MCF 10A (cell line): ENCODE measurements around the gene CORT. TPM values are rescaled to one million over a fixed set of nuclear protein-coding genes. Genes with fewer than 3 reads are reported as not detected.

Experiments
- BruUV-seq: library from RNA; stranded (reverse); fragments of 400-500 nt; replicated peaks from 2 replicates; lab custom pipeline; 2021; lab: Mats Ljungman, UMichigan
- CTCF ChIA-PET: fragments of 300-600 bp; sonication (Branson Sonifier 250); formaldehyde crosslinking; extraction: SDS; loops from one replicate; lab custom pipeline; 2021; ENCODE audit warnings: antibody characterized with exemption, inconsistent platforms; lab: Yijun Ruan, JAX
- POLR2A ChIA-PET: fragments of 300-600, 350-650 bp; sonication (Branson Sonifier 250); formaldehyde crosslinking; extraction: SDS; loops from one replicate; lab custom pipeline; 2020; ENCODE audit warnings: antibody characterized with exemption, inconsistent platforms; lab: Yijun Ruan, JAX
- DNase-seq: peaks from one replicate; pipeline ENCODE4 v3.0.0-alpha.2; 2018; ENCODE audit not compliant: unreplicated experiment
- H3K27ac Mint-ChIP-seq: one replicate; pipeline ENCODE4 v1.8.0; 2022; ENCODE audit warnings: mild to moderate bottlenecking, low read depth, mixed read lengths; ENCODE audit not compliant: unreplicated experiment
- H3K27me3 Mint-ChIP-seq: one replicate; pipeline ENCODE4 v1.8.0; 2022; ENCODE audit warnings: mixed read lengths; ENCODE audit not compliant: insufficient read depth, unreplicated experiment
- H3K36me3 Mint-ChIP-seq: one replicate; pipeline ENCODE4 v1.8.0; 2022; ENCODE audit warnings: mild to moderate bottlenecking, moderate library complexity, mixed read lengths; ENCODE audit not compliant: insufficient read depth, unreplicated experiment
- H3K4me1 Mint-ChIP-seq: one replicate; pipeline ENCODE4 v1.8.0; 2022; ENCODE audit warnings: mixed read lengths; ENCODE audit not compliant: insufficient read depth, unreplicated experiment
- H3K4me3 Mint-ChIP-seq: one replicate; pipeline ENCODE4 v1.8.0; 2022; ENCODE audit warnings: mild to moderate bottlenecking, moderate library complexity, mixed read lengths; ENCODE audit not compliant: unreplicated experiment
- H3K9me3 Mint-ChIP-seq: one replicate; pipeline ENCODE4 v1.8.0; 2022; ENCODE audit warnings: mixed read lengths; ENCODE audit not compliant: unreplicated experiment
- CTCF ChIP-seq: fragments of 200-600 bp; IDR thresholded peaks from one replicate; pipeline ENCODE4 v1.8.0; 2022; ENCODE audit warnings: antibody characterized with exemption, mild to moderate bottlenecking; ENCODE audit not compliant: unreplicated experiment
- intact Hi-C: fragments of 100-400 bp; cut with micrococcal nuclease; formaldehyde crosslinking; loops from 2 replicates; pipeline ENCODE4 v1.14.1; 2022
- total RNA-seq: library from RNA; stranded (reverse); gene quantifications from 2 replicates; pipeline ENCODE4 v1.2.3, GENCODE V29; 2022

CORT gene
- total RNA-seq, 1 experiment from 2014 or later, result not detected

DNA sequence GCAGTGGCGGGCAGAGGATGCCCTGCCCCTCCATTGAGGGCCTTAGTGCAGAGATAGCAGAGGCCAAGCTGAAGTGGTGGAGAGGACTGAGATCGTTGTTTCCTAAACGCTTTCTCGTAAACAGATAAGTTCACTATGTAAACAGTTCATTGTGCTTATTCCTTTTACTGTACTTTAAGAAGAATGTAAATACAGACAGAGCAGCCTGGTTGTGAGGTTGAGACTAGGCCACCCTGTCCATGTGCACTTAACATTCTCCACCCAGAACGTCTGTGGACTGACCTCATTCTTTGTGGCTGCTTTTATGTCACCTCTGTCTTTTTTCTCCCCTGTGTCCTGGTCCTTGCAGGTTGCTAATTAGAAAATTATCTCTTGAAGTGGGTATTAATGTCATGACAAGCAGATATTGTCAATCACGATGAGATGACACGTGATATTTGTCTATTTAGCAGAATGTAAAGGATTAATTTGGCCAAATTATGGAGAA, 11.1 kb upstream of the CORT start:
- intact Hi-C loops, result no loop called here
- TF ChIP-seq CTCF, result no peak
- ChIA-PET POLR2A (interaction anchor here (0.8 to 1.4 kb wide), 2 partner anchors 9 to 17 kb away, joined by 3 read pairs; no protein-coding TSS in a partner anchor), CTCF (no interaction called here)
- H3K27ac Mint-ChIP-seq, result no peak overlapping the region
- no peaks in the 10 kb centered on the region for H3K27me3 Mint-ChIP-seq
- no TSS peak for BruUV-seq
- H3K4me1 Mint-ChIP-seq, result no peaks in the 10 kb centered on the region
- no peak overlapping the region for H3K4me3 Mint-ChIP-seq
- no peaks in the 10 kb centered on the region for H3K9me3 Mint-ChIP-seq
- peaks cover 20% of the 10 kb centered on the region for H3K36me3 Mint-ChIP-seq
- DNase-seq, result no peak

GRCh38 chr1:10440305-10440704, 9.5 kb upstream of the CORT start:
- BruUV-seq, result no TSS peak
- no peak overlapping the region for H3K4me3 Mint-ChIP-seq
- no peaks in the 10 kb centered on the region for H3K27me3 Mint-ChIP-seq
- no peaks in the 10 kb centered on the region for H3K9me3 Mint-ChIP-seq
- DNase-seq, result no peak
- H3K4me1 Mint-ChIP-seq, result no peaks in the 10 kb centered on the region
- H3K27ac Mint-ChIP-seq, result no peak overlapping the region
- intact Hi-C loops, result no loop called here
- no peak for TF ChIP-seq CTCF
- CTCF ChIA-PET, result no interaction called here
- H3K36me3 Mint-ChIP-seq, result peaks cover 20% of the 10 kb centered on the region
- POLR2A ChIA-PET, result interaction anchor here (0.7 kb wide), 1 partner anchor 16 kb away, joined by 3 read pairs; no protein-coding TSS in a partner anchor

GRCh38 chr1:10440794-10441193, 9.0 kb upstream of the CORT start:
- Mint-ChIP-seq H3K4me1 (no peaks in the 10 kb centered on the region), H3K27ac (no peak overlapping the region), H3K36me3 (peaks cover 24% of the 10 kb centered on the region), H3K9me3 (no peaks in the 10 kb centered on the region), H3K4me3 (no peak overlapping the region), H3K27me3 (no peaks in the 10 kb centered on the region)
- POLR2A ChIA-PET, result no interaction called here
- BruUV-seq, result no TSS peak
- DNase-seq, result no peak
- no peak for TF ChIP-seq CTCF
- CTCF ChIA-PET, result no interaction called here
- intact Hi-C loops, result no loop called here

DNA sequence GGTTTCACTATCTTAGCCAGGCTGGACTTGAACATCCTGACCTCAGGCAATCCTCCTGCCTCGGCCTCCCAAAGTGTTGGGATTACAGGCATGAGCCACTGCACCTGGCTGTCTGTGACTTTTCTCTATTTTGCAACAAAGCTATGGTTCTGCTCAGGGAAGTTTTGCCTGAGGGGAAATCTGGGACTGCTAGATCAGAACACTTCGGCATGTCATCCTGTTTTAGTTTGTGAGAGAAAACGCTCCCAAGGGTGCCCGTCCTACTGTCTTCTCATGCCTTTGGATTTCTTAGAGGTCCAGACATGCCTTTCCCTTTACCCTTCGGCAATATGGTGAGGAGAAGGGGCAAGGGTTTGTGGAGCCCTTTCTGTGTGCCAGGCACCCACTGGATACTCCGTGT, 5.6 kb upstream of the CORT start:
- H3K36me3 Mint-ChIP-seq, result peaks cover 28% of the 10 kb centered on the region
- CTCF ChIA-PET, result interaction anchor here (0.6 to 2.2 kb wide), 2 partner anchors 15 to 1449 kb away, joined by 4 to 6 read pairs; partner anchors contain the start of gene CENPS
- POLR2A ChIA-PET, result no interaction called here

More for the DNA sequence above, 5.6 kb upstream of the CORT start:
- DNase-seq, result no peak
- BruUV-seq, result no TSS peak
- Mint-ChIP-seq H3K27ac (no peak overlapping the region), H3K9me3 (no peaks in the 10 kb centered on the region), H3K27me3 (no peaks in the 10 kb centered on the region), H3K4me1 (no peaks in the 10 kb centered on the region), H3K4me3 (no peak overlapping the region)
- TF ChIP-seq CTCF, result no peak
- intact Hi-C loops, result no loop called here
